Neural cell (in vitro differentiated cells): ENCODE results near the gene RGS12. TPM values are rescaled to one million over a fixed set of nuclear protein-coding genes. Genes with fewer than 3 reads are reported as not detected.
"Not testable (repeated sequence)": the region's sequence is repeated elsewhere in the genome, so short reads cannot be mapped to it uniquely, and the experiment has no call there.

ENCODE experiments used
- H2AFZ ChIP-seq: fragments of 200-600, 300-800 bp; sonication (generic), shearing (Covaris generic); 2 replicates; pipeline ENCODE4 v1.6.0; 2014; ENCODE audit warnings: low read depth, mild to moderate bottlenecking, antibody characterized with exemption, low read length, moderate library complexity
- H3F3A ChIP-seq: fragments of 200-600 bp; shearing (Covaris generic); 2 replicates; pipeline ENCODE4 v1.6.1; 2016; ENCODE audit warnings: mild to moderate bottlenecking, moderate library complexity, mixed read lengths, antibody characterized with exemption, low read length; ENCODE audit not compliant: insufficient read depth, poor library complexity, severe bottlenecking
- H3K27ac ChIP-seq: fragments of 200-600, 300-800 bp; sonication (generic), shearing (Covaris generic); 2 replicates; pipeline ENCODE4 v1.5.1; 2014; ENCODE audit warnings: mild to moderate bottlenecking, low read length, moderate library complexity
- H3K27me3 ChIP-seq: fragments of 300-800, 200-600 bp; sonication (generic), shearing (Covaris generic); 2 replicates; pipeline ENCODE4 v1.6.0; 2014; ENCODE audit warnings: mild to moderate bottlenecking, low read depth, low read length, moderate library complexity; ENCODE audit not compliant: insufficient read depth
- H3K36me3 ChIP-seq: fragments of 300-800, 200-600 bp; sonication (generic), shearing (Covaris generic); 2 replicates; pipeline ENCODE4 v1.5.1; 2014; ENCODE audit warnings: mild to moderate bottlenecking, antibody characterized with exemption, low read length, moderate library complexity; ENCODE audit not compliant: insufficient read depth
- H3K4me2 ChIP-seq: fragments of 300-800, 200-600 bp; sonication (generic), shearing (Covaris generic); 2 replicates; pipeline ENCODE4 v1.6.0; 2014; ENCODE audit warnings: mild to moderate bottlenecking, low read length
- H3K4me3 ChIP-seq: fragments of 300-800, 200-600 bp; sonication (generic), shearing (Covaris generic); 2 replicates; pipeline ENCODE4 v1.5.1; 2014; ENCODE audit warnings: mild to moderate bottlenecking, low read length, moderate library complexity
- H3K79me2 ChIP-seq: fragments of 200-600 bp; shearing (Covaris generic); replicated peaks from 2 replicates; pipeline ENCODE4 v1.6.0; 2014; ENCODE audit warnings: mild to moderate bottlenecking, low read length, moderate library complexity; ENCODE audit not compliant: insufficient read depth
- H3K9ac ChIP-seq: fragments of 300-800, 200-600 bp; sonication (generic), shearing (Covaris generic); 2 replicates; pipeline ENCODE4 v1.6.1; 2016; ENCODE audit warnings: mild to moderate bottlenecking, low read length, mixed read lengths
- H3K9me2 ChIP-seq: fragments of 200-600 bp; shearing (Covaris generic); 2 replicates; pipeline ENCODE4 v1.6.1; 2016; ENCODE audit warnings: mild to moderate bottlenecking, low read length, mixed read lengths; ENCODE audit not compliant: insufficient read depth
- H3K9me3 ChIP-seq: fragments of 200-600, 300-800 bp; sonication (generic), shearing (Covaris generic); 2 replicates; pipeline ENCODE4 v1.6.1; 2016; ENCODE audit warnings: mild to moderate bottlenecking, mixed run types, low read length, moderate library complexity, mixed read lengths
- H4K20me1 ChIP-seq: fragments of 200-600 bp; shearing (Covaris generic); 2 replicates; pipeline ENCODE4 v1.6.1; 2016; ENCODE audit warnings: mild to moderate bottlenecking, mixed run types; ENCODE audit not compliant: insufficient read depth
- CTCF ChIP-seq: fragments of 450-650 bp; IDR thresholded peaks from 2 replicates; pipeline ENCODE4 v1.5.1; 2014; ENCODE audit warnings: antibody characterized with exemption, mild to moderate bottlenecking, moderate library complexity; ENCODE audit not compliant: poor library complexity, severe bottlenecking
- EP300 ChIP-seq: fragments of 450-650 bp; conservative IDR thresholded peaks from 2 replicates; pipeline ENCODE4 v1.6.1; 2014; ENCODE audit warnings: antibody characterized with exemption, mild to moderate bottlenecking, moderate library complexity; ENCODE audit not compliant: poor library complexity, severe bottlenecking
- EZH2 ChIP-seq: fragments of 200-600, 300-800 bp; shearing (Covaris generic), sonication (generic); IDR thresholded peaks from 2 replicates; pipeline ENCODE4 v1.6.1; 2014; ENCODE audit warnings: antibody characterized with exemption, low read length, borderline replicate concordance, mild to moderate bottlenecking; ENCODE audit not compliant: insufficient read depth, poor library complexity, severe bottlenecking
- MXI1 ChIP-seq: fragments of 450-650 bp; conservative IDR thresholded peaks from 2 replicates; pipeline ENCODE4 v1.6.1; 2014; ENCODE audit warnings: antibody characterized with exemption, mild to moderate bottlenecking; ENCODE audit not compliant: poor library complexity, severe bottlenecking
- POLR2AphosphoS5 ChIP-seq: IDR thresholded peaks from 2 replicates; pipeline ENCODE4 v1.6.1; 2012
- RAD21 ChIP-seq: fragments of 450-650 bp; conservative IDR thresholded peaks from 2 replicates; pipeline ENCODE4 v1.6.1; 2014; ENCODE audit warnings: antibody characterized with exemption, mild to moderate bottlenecking, moderate library complexity
- REST ChIP-seq: IDR thresholded peaks from 2 replicates; pipeline ENCODE4 v1.6.1; 2012; ENCODE audit warnings: borderline replicate concordance
- SMC3 ChIP-seq: fragments of 450-650 bp; conservative IDR thresholded peaks from 2 replicates; pipeline ENCODE4 v1.6.1; 2014; ENCODE audit warnings: antibody characterized with exemption, mild to moderate bottlenecking, moderate library complexity; ENCODE audit not compliant: poor library complexity
- TAF1 ChIP-seq: IDR thresholded peaks from 2 replicates; pipeline ENCODE4 v1.6.1; 2012; ENCODE audit warnings: low read depth
- polyA plus RNA-seq: library from polyadenylated mRNA; depleted of rRNA; stranded (reverse); fragments of >200 nt; gene quantifications from 2 replicates; pipeline ENCODE4 v1.2.3, GENCODE V29; 2014

RGS12 gene
- polyA plus RNA-seq, 1 donor from 2014 or later = 66.4 TPM

DNA sequence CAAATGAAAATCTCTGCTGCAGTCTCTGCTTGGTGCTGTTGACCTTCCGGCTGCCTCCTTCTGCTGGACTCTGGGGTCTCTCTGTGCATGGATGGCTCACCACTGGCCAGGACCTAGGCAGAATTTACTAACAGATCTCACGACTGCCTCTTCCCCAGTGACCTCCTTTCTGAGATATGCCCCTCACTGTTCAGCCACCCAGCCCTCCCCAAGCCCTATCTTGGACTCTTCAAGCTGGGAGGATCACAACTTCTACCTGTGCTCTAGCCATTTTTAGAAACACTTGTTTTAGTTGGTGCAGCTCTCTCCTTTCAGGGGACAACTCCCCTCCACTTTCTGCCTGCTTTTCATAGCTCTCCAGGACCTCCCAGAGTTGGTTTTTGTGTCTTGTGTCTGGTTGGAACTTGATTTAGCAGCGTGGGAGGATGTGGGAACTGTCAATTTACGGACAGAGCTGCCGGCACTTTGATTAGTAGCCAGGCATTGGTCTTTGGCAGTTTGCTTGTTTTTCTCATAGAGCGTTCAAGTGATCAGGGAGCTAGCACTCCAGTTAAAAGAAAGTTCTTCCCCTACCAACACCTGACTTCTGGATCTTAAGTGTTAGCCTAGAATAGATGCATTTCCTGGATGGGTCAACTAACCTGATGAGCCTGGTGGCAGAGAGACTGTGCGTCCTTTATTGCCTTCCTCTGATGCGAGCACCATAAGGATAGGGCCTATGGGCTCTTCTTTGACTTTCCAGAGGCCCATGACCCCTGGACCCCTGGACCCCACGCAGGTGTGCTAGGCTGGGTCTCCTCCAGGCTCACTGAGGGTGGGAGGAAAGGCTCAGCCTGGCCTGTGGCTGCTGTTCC lies 6.5 kb downstream of the RGS12 start:
- H3K9me2 ChIP-seq = no peaks in the 10 kb centered on the region
- H3K27ac ChIP-seq = no peak overlapping the region
- peaks cover 47% of the 10 kb centered on the region for H3K79me2 ChIP-seq
- H4K20me1 ChIP-seq = no peaks in the 10 kb centered on the region
- no peaks in the 10 kb centered on the region for H3F3A ChIP-seq
- H2AFZ ChIP-seq = no peak overlapping the region
- no peak overlapping the region for H3K4me2 ChIP-seq
- no peaks in the 10 kb centered on the region for H3K27me3 ChIP-seq
- no peak for TF ChIP-seq MXI1
- TF ChIP-seq RAD21 = no peak
- no peak for TF ChIP-seq CTCF
- TF ChIP-seq SMC3 = no peak
- no peak for TF ChIP-seq EP300
- no peak for TF ChIP-seq EZH2
- TF ChIP-seq POLR2AphosphoS5 = no peak
- TF ChIP-seq REST = no peak
- no peak for TF ChIP-seq TAF1
- no peak overlapping the region for H3K9ac ChIP-seq
- H3K4me3 ChIP-seq = no peak overlapping the region
- H3K9me3 ChIP-seq = no peaks in the 10 kb centered on the region
- no peaks in the 10 kb centered on the region for H3K36me3 ChIP-seq

DNA sequence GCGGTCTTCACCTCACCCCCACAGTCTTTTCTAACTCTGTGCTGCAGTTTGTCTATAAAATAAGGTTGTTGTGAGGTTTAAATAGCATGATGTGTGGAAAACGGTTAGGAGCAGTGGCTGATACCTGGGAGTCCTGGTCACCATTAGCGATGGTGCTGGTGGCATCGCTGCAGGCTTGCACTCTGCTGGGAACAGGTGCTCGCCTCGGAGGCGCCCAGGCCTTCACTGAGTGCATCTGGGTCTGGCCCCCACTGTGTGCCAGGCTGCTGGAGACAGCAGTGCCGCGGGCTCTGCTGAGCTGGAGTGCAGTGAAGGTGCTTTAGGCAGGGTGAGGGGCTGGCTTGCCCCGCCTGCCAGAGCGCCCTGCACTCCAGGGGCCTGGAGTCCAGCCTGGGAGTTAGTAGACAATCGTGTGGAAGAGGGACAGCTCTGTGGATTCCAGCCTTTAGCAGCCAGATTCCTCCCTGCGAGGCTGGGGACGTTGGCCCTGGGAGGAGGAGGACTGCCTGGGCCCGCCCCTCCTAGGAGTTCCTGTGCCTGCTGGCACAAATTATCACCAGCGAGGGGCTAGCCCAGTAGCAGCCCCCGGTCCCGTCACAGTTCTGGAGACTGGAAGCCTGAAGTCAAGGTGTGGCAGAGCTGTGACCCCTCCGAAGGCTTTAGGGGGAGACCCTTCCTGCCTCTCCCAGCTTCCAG lies 7.3 kb downstream of the RGS12 start:
- H2AFZ ChIP-seq = no peak overlapping the region
- H3K9me3 ChIP-seq = no peaks in the 10 kb centered on the region
- H4K20me1 ChIP-seq = no peaks in the 10 kb centered on the region
- no peaks in the 10 kb centered on the region for H3K27me3 ChIP-seq
- no peaks in the 10 kb centered on the region for H3F3A ChIP-seq
- H3K4me3 ChIP-seq = no peak overlapping the region
- no peak overlapping the region for H3K4me2 ChIP-seq
- no peak overlapping the region for H3K27ac ChIP-seq
- no peak overlapping the region for H3K9ac ChIP-seq
- TF ChIP-seq SMC3 = no peak
- TF ChIP-seq MXI1 = no peak
- no peak for TF ChIP-seq RAD21
- no peak for TF ChIP-seq CTCF
- TF ChIP-seq TAF1 = no peak
- no peak for TF ChIP-seq POLR2AphosphoS5
- no peak for TF ChIP-seq EZH2
- no peak for TF ChIP-seq REST
- TF ChIP-seq EP300 = no peak
- H3K9me2 ChIP-seq = no peaks in the 10 kb centered on the region
- no peaks in the 10 kb centered on the region for H3K36me3 ChIP-seq
- H3K79me2 ChIP-seq = peaks cover 45% of the 10 kb centered on the region

DNA sequence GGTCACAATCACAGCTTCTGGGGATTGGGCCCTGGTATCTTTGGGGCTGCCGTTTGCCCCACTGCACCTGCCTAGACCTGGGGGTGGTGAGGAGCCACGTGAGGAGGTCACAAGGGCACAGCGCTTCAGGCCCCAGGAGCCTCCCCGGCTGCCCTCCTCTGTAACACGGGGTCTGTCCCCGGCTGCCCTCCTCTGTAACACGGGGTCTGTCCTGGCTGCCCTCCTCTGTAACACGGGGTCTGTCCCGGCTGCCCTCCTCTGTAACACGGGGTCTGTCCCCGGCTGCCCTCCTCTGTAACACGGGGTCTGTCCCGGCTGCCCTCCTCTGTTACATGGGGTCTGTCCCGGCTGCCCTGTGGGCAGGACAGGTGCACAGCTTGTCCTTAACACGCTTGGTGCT lies 8.1 kb downstream of the RGS12 start:
- not testable (repeated sequence) for H3K9me3 ChIP-seq, H3K4me2 ChIP-seq, H3F3A ChIP-seq, H3K4me3 ChIP-seq, H3K27me3 ChIP-seq, H3K9ac ChIP-seq, H3K36me3 ChIP-seq, H3K9me2 ChIP-seq, H3K27ac ChIP-seq, H2AFZ ChIP-seq, H4K20me1 ChIP-seq
- H3K79me2 ChIP-seq = peaks cover 52% of the 10 kb centered on the region
